ENCODE results near the gene NDEL1. TPM values are rescaled to one million over a fixed set of nuclear protein-coding genes. Genes with fewer than 3 reads are reported as not detected.

Gene NDEL1
- total and polyA plus RNA-seq, 7 donors, result 24.6 to 79.2 (median 37.7) TPM

GRCh38 chr17:8514801-8515200 lies 79.1 kb downstream of the NDEL1 start:
- 92% methylated on average over 11 of the region's 11 CpGs for WGBS, 3 donors
- Histone ChIP-seq H3K9me3 (no peaks in the 10 kb centered on the region), H3K4me1 (no peaks in the 10 kb centered on the region), H3K27me3 (ENCODE audit: insufficient read depth in 3 of 3, low read length in 2 of 3) (no peaks in the 10 kb centered on the region), H3K36me3 (ENCODE audit: insufficient read depth in 1 of 2, low read depth in 1 of 2) (peaks cover 0 to 26% of the 10 kb centered on the region in 2 donors), H3K4me3 (no peak overlapping the region), H3K27ac (no peak overlapping the region)
- intact Hi-C loops (cut with DNase I), result no loop called here
- TF ChIP-seq CTCF (IDR thresholded peaks at IDR 0.05), result no peak
- no peak for ATAC-seq
- DNase-seq, result no peak

Other genes with a start within 250 kb of the NDEL1 start
- gene BORCS6, start 245.7 kb upstream of the NDEL1 start, total RNA-seq, result 10 to 100 TPM in 1 of 4 donors, 1 to 10 TPM in 3; 8.8 to 11.2 (median 9.7) TPM
- 10 to 100 TPM; 12.2 to 19.3 (median 13.7) TPM for gene BORCS6, start 245.7 kb upstream of the NDEL1 start, polyA plus RNA-seq
- gene AURKB, start 225.3 kb upstream of the NDEL1 start, total RNA-seq, result 1 to 10 TPM in 1 of 4 donors, not detected in 3; 1.1 TPM
- gene AURKB, start 225.3 kb upstream of the NDEL1 start, polyA plus RNA-seq, result under 1 TPM in 1 of 3 donors, not detected in 2; 0.39 TPM
- 10 to 100 TPM; 11.0 to 19.6 (median 13.7) TPM for gene CTC1, start 187.8 kb upstream of the NDEL1 start, total RNA-seq
- 1 to 10 TPM; 2.7 to 6.3 (median 4.6) TPM for gene CTC1, start 187.8 kb upstream of the NDEL1 start, polyA plus RNA-seq
- gene PFAS, start 186.6 kb upstream of the NDEL1 start, total RNA-seq, result 10 to 100 TPM; 10.7 to 15.6 (median 13.3) TPM
- 10 to 100 TPM in 1 of 3 donors, 1 to 10 TPM in 2; 4.9 to 10.0 (median 7.5) TPM for gene PFAS, start 186.6 kb upstream of the NDEL1 start, polyA plus RNA-seq
- 10 to 100 TPM in 3 of 4 donors, 1 to 10 TPM in 1; 9.0 to 16.3 (median 11.7) TPM for gene RANGRF, start 147.2 kb upstream of the NDEL1 start, total RNA-seq
- 10 to 100 TPM; 17.8 to 24.3 (median 22.1) TPM for gene RANGRF, start 147.2 kb upstream of the NDEL1 start, polyA plus RNA-seq
- 1 to 10 TPM in 3 of 4 donors, under 1 TPM in 1; 0.69 to 2.5 (median 1.5) TPM for gene SLC25A35, start 140.5 kb upstream of the NDEL1 start, total RNA-seq
- 1 to 10 TPM in 2 of 3 donors, under 1 TPM in 1; 0.82 to 4.2 (median 1.1) TPM for gene SLC25A35, start 140.5 kb upstream of the NDEL1 start, polyA plus RNA-seq
- gene ARHGEF15, start 125.6 kb upstream of the NDEL1 start, total RNA-seq, result 10 to 100 TPM in 2 of 4 donors, 1 to 10 TPM in 2; 6.2 to 13.6 (median 10.7) TPM
- 10 to 100 TPM in 1 of 3 donors, 1 to 10 TPM in 2; 4.9 to 14.5 (median 5.4) TPM for gene ARHGEF15, start 125.6 kb upstream of the NDEL1 start, polyA plus RNA-seq
- gene ODF4, start 96.0 kb upstream of the NDEL1 start, total RNA-seq, result not detected
- gene ODF4, start 96.0 kb upstream of the NDEL1 start, polyA plus RNA-seq, result not detected
- 1,000 to 10,000 TPM in 3 of 4 donors, 100 to 1,000 TPM in 1; 994 to 1,548 (median 1,386) TPM for gene RPL26, start 52.7 kb upstream of the NDEL1 start, total RNA-seq
- 1,000 to 10,000 TPM; 2,500 to 4,614 (median 2,501) TPM for gene RPL26, start 52.7 kb upstream of the NDEL1 start, polyA plus RNA-seq
- not detected for gene RNF222, start 38.1 kb upstream of the NDEL1 start, total RNA-seq
- not detected for gene RNF222, start 38.1 kb upstream of the NDEL1 start, polyA plus RNA-seq
- 10 to 100 TPM in 2 of 4 donors, 1 to 10 TPM in 2; 1.9 to 34.2 (median 10.7) TPM for gene MYH10, start 194.8 kb downstream of the NDEL1 start, total RNA-seq
- 1 to 10 TPM; 1.8 to 1.9 (median 1.8) TPM for gene MYH10, start 194.8 kb downstream of the NDEL1 start, polyA plus RNA-seq